Measurements from ENCODE around the gene INVS. TPM values are rescaled to one million over a fixed set of nuclear protein-coding genes. Genes with fewer than 3 reads are reported as not detected.

Gene INVS
- total and polyA plus RNA-seq, 2 experiments from 2014 or later: 8.5 to 17.0 TPM

- peak; percentile 48 for DNase-seq
- Histone ChIP-seq H3K9me2 (ENCODE audit: insufficient read depth) (no peaks in the 10 kb centered on the region), H3K27me3 (replicated peaks; ENCODE audit: insufficient read depth) (no peaks in the 10 kb centered on the region), H3K9ac (no peak overlapping the region), H3K4me1 (ENCODE audit: insufficient read depth) (peaks cover 18% of the 10 kb centered on the region), H3F3A (ENCODE audit: insufficient read depth) (peaks cover 26% of the 10 kb centered on the region; the same call in 1 of the 2 replicates), H3K4me3 (no peak overlapping the region), H2AFZ (no peak overlapping the region), H3K79me2 (ENCODE audit: insufficient read depth) (no peaks in the 10 kb centered on the region), H3K9me3 (ENCODE audit: low read depth) (no peaks in the 10 kb centered on the region), H3K4me2 (ENCODE audit: unreplicated experiment) (no peak overlapping the region), H3K36me3 (ENCODE audit: low read depth) (peaks cover 35% of the 10 kb centered on the region; the same call in 1 of the 2 replicates), H4K20me1 (ENCODE audit: insufficient read depth) (no peaks in the 10 kb centered on the region; the same call in 1 of the 2 replicates), H3K27ac (no peak overlapping the region)
- WGBS, 2 experiments (ENCODE audit: low coverage in 1 of 2, low lambda C conversion rate in 2 of 2, missing lambda C conversion rate in 2 of 2): 51 to 59% methylated on average over 2 of the region's 2 CpGs
- in situ Hi-C loops (cut with MboI): no loop called here
- no peak for TF ChIP-seq EZH2 (IDR thresholded peaks at IDR 0.05; ENCODE audit: insufficient read depth, poor library complexity, severe bottlenecking)
- no peak for TF ChIP-seq EZH2phosphoT487 (IDR thresholded peaks at IDR 0.05; ENCODE audit: insufficient read depth, low read depth)
Measured at GRCh38 chr9:100108559-100108958, 9.5 kb downstream of the INVS start.

GRCh38 chr9:100111235-100111634 lies 12.2 kb downstream of the INVS start:
- Histone ChIP-seq H4K20me1 (ENCODE audit: insufficient read depth) (no peaks in the 10 kb centered on the region; the same call in 1 of the 2 replicates), H3K4me1 (ENCODE audit: insufficient read depth) (peaks cover 22% of the 10 kb centered on the region), H2AFZ (no peak overlapping the region), H3K79me2 (ENCODE audit: insufficient read depth) (no peaks in the 10 kb centered on the region), H3K4me2 (ENCODE audit: unreplicated experiment) (peak overlapping the region; percentile 68), H3K9me3 (ENCODE audit: low read depth) (no peaks in the 10 kb centered on the region), H3K9me2 (ENCODE audit: insufficient read depth) (no peaks in the 10 kb centered on the region), H3F3A (ENCODE audit: insufficient read depth) (peaks cover 26% of the 10 kb centered on the region; the same call in 1 of the 2 replicates), H3K27me3 (replicated peaks; ENCODE audit: insufficient read depth) (no peaks in the 10 kb centered on the region), H3K36me3 (ENCODE audit: low read depth) (peaks cover 20% of the 10 kb centered on the region; the same call in 1 of the 2 replicates), H3K27ac (peak overlapping the region; percentile 66), H3K4me3 (peak overlapping the region; percentile 23), H3K9ac (peak overlapping the region; percentile 21; the same call in 1 of the 2 replicates)
- peak; percentile 98 for DNase-seq
- WGBS, 2 experiments (ENCODE audit: low coverage in 1 of 2, low lambda C conversion rate in 2 of 2, missing lambda C conversion rate in 2 of 2): 1 to 2% methylated on average over 4 of the region's 4 CpGs
- in situ Hi-C loops (cut with MboI): no loop called here
- TF ChIP-seq EZH2 (IDR thresholded peaks at IDR 0.05; ENCODE audit: insufficient read depth, poor library complexity, severe bottlenecking) (no peak), EZH2phosphoT487 (IDR thresholded peaks at IDR 0.05; ENCODE audit: insufficient read depth, low read depth) (peak; percentile 99)

- H3K79me2 ChIP-seq (ENCODE audit: insufficient read depth): no peaks in the 10 kb centered on the region
- H3K9me3 ChIP-seq (ENCODE audit: low read depth): no peaks in the 10 kb centered on the region
- no peak for DNase-seq
- H3K27me3 ChIP-seq (replicated peaks; ENCODE audit: insufficient read depth): no peaks in the 10 kb centered on the region
- no peak overlapping the region for H3K27ac ChIP-seq
- H3K4me2 ChIP-seq (ENCODE audit: unreplicated experiment): no peak overlapping the region
- in situ Hi-C loops (cut with MboI): no loop called here
- TF ChIP-seq EZH2phosphoT487 (IDR thresholded peaks at IDR 0.05; ENCODE audit: insufficient read depth, low read depth) (no peak), EZH2 (IDR thresholded peaks at IDR 0.05; ENCODE audit: insufficient read depth, poor library complexity, severe bottlenecking) (no peak)
- H3K9ac ChIP-seq: no peak overlapping the region
- H3F3A ChIP-seq (ENCODE audit: insufficient read depth): peaks cover 26% of the 10 kb centered on the region; the same call in 1 of the 2 replicates
- H4K20me1 ChIP-seq (ENCODE audit: insufficient read depth): no peaks in the 10 kb centered on the region; the same call in 1 of the 2 replicates
- no peak overlapping the region for H3K4me3 ChIP-seq
- WGBS, 2 experiments (ENCODE audit: low coverage in 1 of 2, low lambda C conversion rate in 2 of 2, missing lambda C conversion rate in 2 of 2): 97% methylated on average over 2 of the region's 2 CpGs
- H3K4me1 ChIP-seq (ENCODE audit: insufficient read depth): peaks cover 22% of the 10 kb centered on the region
- H3K9me2 ChIP-seq (ENCODE audit: insufficient read depth): no peaks in the 10 kb centered on the region
- H3K36me3 ChIP-seq (ENCODE audit: low read depth): peaks cover 5% of the 10 kb centered on the region; the same call in 1 of the 2 replicates
- H2AFZ ChIP-seq: no peak overlapping the region
Measured at GRCh38 chr9:100112677-100113336, 13.8 kb downstream of the INVS start.

- Histone ChIP-seq H3K9me3 (ENCODE audit: low read depth) (no peaks in the 10 kb centered on the region), H3F3A (ENCODE audit: insufficient read depth) (no peaks in the 10 kb centered on the region; the same call in 1 of the 2 replicates), H3K27me3 (replicated peaks; ENCODE audit: insufficient read depth) (no peaks in the 10 kb centered on the region), H4K20me1 (ENCODE audit: insufficient read depth) (no peaks in the 10 kb centered on the region), H3K9ac (no peak overlapping the region), H3K4me1 (ENCODE audit: insufficient read depth) (0 out of 2 replicates have a peak, but pooled peaks cover 4% of the 10 kb centered on the region), H2AFZ (no peak overlapping the region), H3K4me2 (ENCODE audit: unreplicated experiment) (no peak overlapping the region), H3K36me3 (ENCODE audit: low read depth) (no peaks in the 10 kb centered on the region), H3K79me2 (ENCODE audit: insufficient read depth) (0 out of 2 replicates have a peak, but pooled peaks cover 4% of the 10 kb centered on the region), H3K9me2 (ENCODE audit: insufficient read depth) (no peaks in the 10 kb centered on the region), H3K27ac (no peak overlapping the region), H3K4me3 (no peak overlapping the region)
- WGBS, 2 experiments (ENCODE audit: low coverage in 1 of 2, low lambda C conversion rate in 2 of 2, missing lambda C conversion rate in 2 of 2): 98 to 100% methylated on average over 6 to 25 of the region's 25 CpGs
- no peak for TF ChIP-seq EZH2 (IDR thresholded peaks at IDR 0.05; ENCODE audit: insufficient read depth, poor library complexity, severe bottlenecking)
- no peak for TF ChIP-seq EZH2phosphoT487 (IDR thresholded peaks at IDR 0.05; ENCODE audit: insufficient read depth, low read depth)
- in situ Hi-C loops (cut with MboI): no loop called here
- no peak for DNase-seq
Measured at GRCh38 chr9:100117316-100117715, 18.3 kb downstream of the INVS start.

All from GM23248 (cell line).